HepG2 (cell line): ENCODE data around the gene HSD17B11. TPM values are rescaled to one million over a fixed set of nuclear protein-coding genes. Genes with fewer than 3 reads are reported as not detected.

Experiments
- ATAD3A ChIP-seq: sonication (generic); formaldehyde crosslinking; IDR thresholded peaks from 2 replicates; pipeline ENCODE4 v1.4.0; 2020; ENCODE audit warnings: missing genetic modification reagents
- CCDC6 ChIP-seq: sonication (generic); formaldehyde crosslinking; IDR thresholded peaks from 2 replicates; pipeline ENCODE4 v1.8.1; 2022; ENCODE audit warnings: mild to moderate bottlenecking, missing genetic modification reagents, moderate library complexity
- CTCF ChIP-seq: sonication (generic); formaldehyde crosslinking; IDR thresholded peaks from 2 replicates; pipeline ENCODE4 v1.5.0; 2020; ENCODE audit warnings: mild to moderate bottlenecking, missing genetic modification reagents, moderate library complexity
- E2F1 ChIP-seq: sonication (generic); formaldehyde crosslinking; IDR thresholded peaks from 2 replicates; pipeline ENCODE4 v1.5.0; 2020; ENCODE audit warnings: missing genetic modification reagents
- GRHL1 ChIP-seq: sonication (generic); formaldehyde crosslinking; conservative IDR thresholded peaks from 2 replicates; pipeline ENCODE4 v1.8.0; 2022; ENCODE audit warnings: missing genetic modification reagents
- HBP1 ChIP-seq: IDR thresholded peaks from 2 replicates; pipeline ENCODE4 v1.6.1; 2016; ENCODE audit warnings: low read depth, control low read depth
- JDP2 ChIP-seq: sonication (generic); formaldehyde crosslinking; IDR thresholded peaks from 2 replicates; pipeline ENCODE4 v1.8.1; 2022; ENCODE audit warnings: missing genetic modification reagents, borderline replicate concordance
- KLF12 ChIP-seq: sonication (generic); formaldehyde crosslinking; IDR thresholded peaks from 2 replicates; pipeline ENCODE4 v1.4.0; 2020; ENCODE audit warnings: missing genetic modification reagents, borderline replicate concordance
- MIXL1 ChIP-seq: IDR thresholded peaks from 2 replicates; pipeline ENCODE4 v1.6.1; 2016
- MXI1 ChIP-seq: IDR thresholded peaks from 3 replicates; pipeline ENCODE4 v1.6.1; 2012; ENCODE audit warnings: low read depth, low read length, inconsistent platforms, borderline replicate concordance
- NKX3-1 ChIP-seq: sonication (generic); formaldehyde crosslinking; IDR thresholded peaks from 2 replicates; pipeline ENCODE4 v1.5.0; 2020; ENCODE audit warnings: missing genetic modification reagents
- PHF8 ChIP-seq: sonication (generic); formaldehyde crosslinking; IDR thresholded peaks from 2 replicates; pipeline ENCODE4 v1.5.0; 2020; ENCODE audit warnings: missing genetic modification reagents
- PRPF4 ChIP-seq: fragments of 200-400 bp; formaldehyde crosslinking; IDR thresholded peaks from 2 replicates; pipeline ENCODE4 v1.6.1; 2016; ENCODE audit warnings: low read length, low read depth; ENCODE audit not compliant: poor library complexity, severe bottlenecking
- RFX1 ChIP-seq: fragments of 450-650 bp; IDR thresholded peaks from 2 replicates; pipeline ENCODE4 v1.6.1; 2017
- SIN3A ChIP-seq: IDR thresholded peaks from 2 replicates; pipeline ENCODE4 v1.6.1; 2011; ENCODE audit warnings: low read depth, mild to moderate bottlenecking, control low read depth, low read length, borderline replicate concordance
- ZBTB42 ChIP-seq: sonication (generic); formaldehyde crosslinking; IDR thresholded peaks from 2 replicates; pipeline ENCODE4 v1.5.0; 2020; ENCODE audit warnings: mild to moderate bottlenecking, missing genetic modification reagents
- ZC3H13 ChIP-seq: sonication (generic); formaldehyde crosslinking; IDR thresholded peaks from 2 replicates; pipeline ENCODE4 v1.8.1; 2023; ENCODE audit warnings: mild to moderate bottlenecking, missing genetic modification reagents, moderate library complexity
- ZNF251 ChIP-seq: sonication (generic); formaldehyde crosslinking; IDR thresholded peaks from 2 replicates; pipeline ENCODE4 v1.9.0; 2021; ENCODE audit warnings: mild to moderate bottlenecking, missing genetic modification reagents
- ZNF549 ChIP-seq: sonication (generic); formaldehyde crosslinking; IDR thresholded peaks from 2 replicates; pipeline ENCODE4 v1.5.0; 2020; ENCODE audit warnings: missing genetic modification reagents
- ZNF674 ChIP-seq: sonication (generic); formaldehyde crosslinking; IDR thresholded peaks from 2 replicates; pipeline ENCODE4 v1.5.0; 2020; ENCODE audit warnings: low read depth, mild to moderate bottlenecking, missing genetic modification reagents
- ZNF780A ChIP-seq: sonication (generic); formaldehyde crosslinking; IDR thresholded peaks from 2 replicates; pipeline ENCODE4 v1.8.0; 2022; ENCODE audit warnings: mild to moderate bottlenecking, missing genetic modification reagents, moderate library complexity
- ZNF800 ChIP-seq: sonication (generic); formaldehyde crosslinking; IDR thresholded peaks from 2 replicates; pipeline ENCODE4 v1.4.0; 2020; ENCODE audit warnings: missing genetic modification reagents
- ZZZ3 ChIP-seq: sonication (generic); formaldehyde crosslinking; IDR thresholded peaks from 2 replicates; pipeline ENCODE4 v1.4.0; 2020; ENCODE audit warnings: missing genetic modification reagents, mild to moderate bottlenecking, borderline replicate concordance
- polyA plus RNA-seq, 8 experiments: library from polyadenylated mRNA; depleted of rRNA in 3 of 8; stranded (reverse) in 7 of 8; unstranded in 1 of 8; fragments of >200 nt; fragmentation: Illumina TruSeq in 4 of 8; extraction: Trizol in 4 of 8; gene quantifications; 2 replicates each; pipeline versions ENCODE4 v1.2.1 to v1.2.3, GENCODE V29; 2011 to 2016; ENCODE audit warnings: low read depth in 4 of 8, missing spikeins in 1 of 8, mixed read lengths in 1 of 8; ENCODE audit not compliant: insufficient read depth in 1 of 8
- total RNA-seq, 5 experiments: library from RNA; depleted of rRNA; stranded (reverse); fragments of >200 nt; fragmentation: Illumina TruSeq; extraction: Trizol; gene quantifications; 2 replicates each; pipeline ENCODE4 v1.2.3, GENCODE V29; 2016; ENCODE audit warnings: low read depth in 1 of 5

Gene HSD17B11
- total and polyA plus RNA-seq, 2 of the 13 experiments (the other 11 are each of a cell fraction or from before 2014, with no cell fraction given), result 121 to 158 TPM

- TF ChIP-seq ZNF780A (CRISPR knock-in tag) (0 out of 2 replicates have a peak, but pooled peaks have one; percentile 36), SIN3A (peak; percentile 94), ZNF800 (CRISPR knock-in tag) (peak; percentile 58; the same call in 1 of the 2 replicates), MXI1 (peak; percentile 46; the same call in 1 of the 3 replicates), KLF12 (CRISPR knock-in tag) (0 out of 2 replicates have a peak, but pooled peaks have one; percentile 51), PRPF4 (no peak), E2F1 (CRISPR knock-in tag) (no peak; the same call in 1 of the 2 replicates), ZNF674 (no peak), MIXL1 (no peak; the same call in 1 of the 2 replicates), CCDC6 (CRISPR knock-in tag) (no peak), RFX1 (no peak), ATAD3A (CRISPR knock-in tag) (no peak), ZNF251 (CRISPR knock-in tag) (no peak), PHF8 (CRISPR knock-in tag) (peak; percentile 77), NKX3-1 (CRISPR knock-in tag) (no peak), CTCF (CRISPR knock-in tag) (peak; percentile 44), ZZZ3 (no peak), ZNF549 (no peak), JDP2 (no peak; the same call in 1 of the 2 replicates), GRHL1 (no peak), ZC3H13 (CRISPR knock-in tag) (no peak), HBP1 (CRISPR knock-in tag) (peak; percentile 84; the same call in 1 of the 2 replicates), ZBTB42 (CRISPR knock-in tag) (no peak)
Measured at GRCh38 chr4:87390891-87391575, at the start of gene HSD17B11 (continued).
